Activated naive CD4-positive, alpha-beta T cell treated with anti-CD3 and anti-CD28 coated beads, Interleukin-2, amount 50 U/mL, for 72 hours (primary cell): Measurements from ENCODE around the gene LRRC58. TPM values are rescaled to one million over a fixed set of nuclear protein-coding genes. Genes with fewer than 3 reads are reported as not detected.

Experiments used
- total RNA-seq, 2 donors: library from RNA; stranded (reverse); gene quantifications; one replicate each; pipeline ENCODE4 v1.2.3, GENCODE V29; 2022

LRRC58 gene
- total RNA-seq, 2 donors from 2014 or later, result 22.4 to 23.7 TPM

Other genes with a start within 250 kb of the LRRC58 start
- not detected for gene GPR156, start 64.1 kb downstream of the LRRC58 start, total RNA-seq
- gene FSTL1, start 101.6 kb upstream of the LRRC58 start, total RNA-seq, result 1 to 10 TPM in 1 of 2 donors, under 1 TPM in 1; 0.39 to 3.0 TPM
- gene NDUFB4, start 247.0 kb upstream of the LRRC58 start, total RNA-seq, result 100 to 1,000 TPM; 145 to 187 TPM